HL-60 (cell line): Measurements from ENCODE around the gene BRSK1.

ENCODE experiments used
- DNase-seq, 2 experiments: peaks; one replicate each; pipeline ENCODE4 v3.0.0-alpha.2; 2010 to 2020; ENCODE audit warnings: low read depth in 1 of 2, low spot score in 1 of 2
- H3K27ac ChIP-seq: fragments of 250-450 bp; sonication (Bioruptor Pico); replicated peaks from 2 replicates; pipeline ENCODE4 v1.5.1; 2020; ENCODE audit warnings: mild to moderate bottlenecking, moderate library complexity
- H3K27me3 ChIP-seq: fragments of 250-450 bp; sonication (Bioruptor Pico); 2 replicates; pipeline ENCODE4 v1.5.1; 2021; ENCODE audit warnings: mild to moderate bottlenecking, moderate library complexity; ENCODE audit not compliant: insufficient read depth, poor library complexity, severe bottlenecking
- H3K4me3 ChIP-seq: replicated peaks from 2 replicates; pipeline ENCODE4 v1.5.1; 2011; ENCODE audit warnings: mild to moderate bottlenecking, control low read depth, low read length; ENCODE audit not compliant: insufficient read depth
- GABPA ChIP-seq: IDR thresholded peaks from 2 replicates; pipeline ENCODE4 v1.6.1; 2012; ENCODE audit warnings: low read depth
- POLR2AphosphoS5 ChIP-seq: IDR thresholded peaks from 2 replicates; pipeline ENCODE4 v1.6.1; 2012; ENCODE audit warnings: low read depth
- SPI1 ChIP-seq: IDR thresholded peaks from 2 replicates; pipeline ENCODE4 v1.6.1; 2012; ENCODE audit warnings: low read depth, mild to moderate bottlenecking, borderline replicate concordance
- TF ChIP-seq, protein P1 (sequence below): IDR thresholded peaks from 2 replicates; pipeline ENCODE4 v1.6.1; 2012; ENCODE audit warnings: low read depth; ENCODE audit not compliant: insufficient replicate concordance
- TF ChIP-seq, protein P2 (sequence below): IDR thresholded peaks from one replicate; pipeline ENCODE4 v1.5.1; 2011; ENCODE audit warnings: low read length, control low read depth, inconsistent platforms; ENCODE audit not compliant: insufficient read depth

The BRSK1 gene

DNA sequence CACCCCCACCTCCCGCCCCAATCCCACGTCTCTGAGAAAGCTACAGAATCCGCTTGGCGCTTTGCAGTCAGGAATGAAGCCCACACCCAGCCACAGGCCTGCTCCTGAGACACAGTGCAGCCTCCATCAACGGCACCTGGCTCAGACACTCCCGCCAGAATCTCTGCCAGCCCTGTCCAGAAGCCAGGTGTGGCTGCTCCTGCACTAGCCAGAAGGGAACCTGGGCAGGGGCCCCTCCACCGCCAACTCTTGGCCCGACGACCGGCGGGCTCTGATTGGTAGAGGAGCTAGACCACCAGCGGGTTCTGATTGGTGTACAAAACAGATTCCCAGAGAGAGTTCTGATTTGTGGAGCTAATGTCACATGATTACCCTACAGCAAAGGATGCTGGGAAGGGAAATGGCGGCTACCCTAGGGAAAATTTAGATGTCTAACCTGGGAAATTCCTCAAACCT, 22.1 kb upstream of the BRSK1 start:
- Histone ChIP-seq H3K27me3 (no peaks in the 10 kb centered on the region), H3K27ac (no peak overlapping the region), H3K4me3 (no peak overlapping the region)
- DNase-seq = no peak
- TF ChIP-seq SPI1 = no peak
- no peak for TF ChIP-seq GABPA
- TF ChIP-seq, protein P1, sequence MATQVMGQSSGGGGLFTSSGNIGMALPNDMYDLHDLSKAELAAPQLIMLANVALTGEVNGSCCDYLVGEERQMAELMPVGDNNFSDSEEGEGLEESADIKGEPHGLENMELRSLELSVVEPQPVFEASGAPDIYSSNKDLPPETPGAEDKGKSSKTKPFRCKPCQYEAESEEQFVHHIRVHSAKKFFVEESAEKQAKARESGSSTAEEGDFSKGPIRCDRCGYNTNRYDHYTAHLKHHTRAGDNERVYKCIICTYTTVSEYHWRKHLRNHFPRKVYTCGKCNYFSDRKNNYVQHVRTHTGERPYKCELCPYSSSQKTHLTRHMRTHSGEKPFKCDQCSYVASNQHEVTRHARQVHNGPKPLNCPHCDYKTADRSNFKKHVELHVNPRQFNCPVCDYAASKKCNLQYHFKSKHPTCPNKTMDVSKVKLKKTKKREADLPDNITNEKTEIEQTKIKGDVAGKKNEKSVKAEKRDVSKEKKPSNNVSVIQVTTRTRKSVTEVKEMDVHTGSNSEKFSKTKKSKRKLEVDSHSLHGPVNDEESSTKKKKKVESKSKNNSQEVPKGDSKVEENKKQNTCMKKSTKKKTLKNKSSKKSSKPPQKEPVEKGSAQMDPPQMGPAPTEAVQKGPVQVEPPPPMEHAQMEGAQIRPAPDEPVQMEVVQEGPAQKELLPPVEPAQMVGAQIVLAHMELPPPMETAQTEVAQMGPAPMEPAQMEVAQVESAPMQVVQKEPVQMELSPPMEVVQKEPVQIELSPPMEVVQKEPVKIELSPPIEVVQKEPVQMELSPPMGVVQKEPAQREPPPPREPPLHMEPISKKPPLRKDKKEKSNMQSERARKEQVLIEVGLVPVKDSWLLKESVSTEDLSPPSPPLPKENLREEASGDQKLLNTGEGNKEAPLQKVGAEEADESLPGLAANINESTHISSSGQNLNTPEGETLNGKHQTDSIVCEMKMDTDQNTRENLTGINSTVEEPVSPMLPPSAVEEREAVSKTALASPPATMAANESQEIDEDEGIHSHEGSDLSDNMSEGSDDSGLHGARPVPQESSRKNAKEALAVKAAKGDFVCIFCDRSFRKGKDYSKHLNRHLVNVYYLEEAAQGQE = no peak
- TF ChIP-seq POLR2AphosphoS5 = no peak
- TF ChIP-seq, protein P2, sequence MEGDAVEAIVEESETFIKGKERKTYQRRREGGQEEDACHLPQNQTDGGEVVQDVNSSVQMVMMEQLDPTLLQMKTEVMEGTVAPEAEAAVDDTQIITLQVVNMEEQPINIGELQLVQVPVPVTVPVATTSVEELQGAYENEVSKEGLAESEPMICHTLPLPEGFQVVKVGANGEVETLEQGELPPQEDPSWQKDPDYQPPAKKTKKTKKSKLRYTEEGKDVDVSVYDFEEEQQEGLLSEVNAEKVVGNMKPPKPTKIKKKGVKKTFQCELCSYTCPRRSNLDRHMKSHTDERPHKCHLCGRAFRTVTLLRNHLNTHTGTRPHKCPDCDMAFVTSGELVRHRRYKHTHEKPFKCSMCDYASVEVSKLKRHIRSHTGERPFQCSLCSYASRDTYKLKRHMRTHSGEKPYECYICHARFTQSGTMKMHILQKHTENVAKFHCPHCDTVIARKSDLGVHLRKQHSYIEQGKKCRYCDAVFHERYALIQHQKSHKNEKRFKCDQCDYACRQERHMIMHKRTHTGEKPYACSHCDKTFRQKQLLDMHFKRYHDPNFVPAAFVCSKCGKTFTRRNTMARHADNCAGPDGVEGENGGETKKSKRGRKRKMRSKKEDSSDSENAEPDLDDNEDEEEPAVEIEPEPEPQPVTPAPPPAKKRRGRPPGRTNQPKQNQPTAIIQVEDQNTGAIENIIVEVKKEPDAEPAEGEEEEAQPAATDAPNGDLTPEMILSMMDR = no peak

DNA sequence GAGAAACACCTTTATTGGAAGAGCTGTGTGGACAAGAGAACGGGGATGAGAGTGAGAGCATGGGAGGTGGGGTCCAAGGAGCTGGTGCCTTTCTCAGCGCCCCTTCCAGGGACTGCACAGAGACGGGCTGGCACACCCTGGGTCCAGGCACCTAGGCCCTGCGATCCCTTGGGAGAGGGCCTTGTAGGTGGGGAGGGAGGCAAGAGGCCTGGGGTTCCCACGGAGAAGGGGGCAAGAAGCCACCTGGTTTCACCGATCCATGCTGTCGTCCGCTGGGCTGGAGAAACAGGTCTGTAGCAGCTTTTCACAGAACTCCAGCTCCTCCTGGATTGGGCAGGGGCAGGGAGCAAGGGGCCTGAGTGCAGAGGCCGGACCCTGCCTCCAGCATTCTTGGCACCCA, 21.4 kb upstream of the BRSK1 start:
- TF ChIP-seq, protein P1 = no peak
- no peak for TF ChIP-seq POLR2AphosphoS5
- TF ChIP-seq, protein P2 = no peak
- no peak for TF ChIP-seq SPI1
- TF ChIP-seq GABPA = no peak
- no peak for DNase-seq
- Histone ChIP-seq H3K4me3 (no peak overlapping the region), H3K27ac (no peak overlapping the region), H3K27me3 (no peaks in the 10 kb centered on the region)

DNA sequence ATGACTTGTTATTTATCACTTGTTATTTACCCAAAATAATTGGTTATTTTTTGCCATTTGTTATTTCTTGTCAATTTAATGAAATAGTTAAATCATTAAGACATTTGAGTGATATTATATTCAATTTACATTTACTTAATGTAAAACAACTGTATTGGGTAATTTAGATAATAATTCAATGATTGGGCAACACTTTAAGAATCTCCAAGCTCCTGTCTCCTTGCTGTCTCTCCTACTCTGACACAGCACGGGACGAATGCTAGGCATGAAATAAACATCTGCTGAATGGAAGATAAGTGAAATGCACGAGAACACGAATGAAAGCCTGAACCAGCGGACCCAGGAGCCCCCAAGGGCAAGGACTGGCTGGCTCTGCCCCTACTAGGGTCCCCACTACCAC, 19.3 kb upstream of the BRSK1 start:
- TF ChIP-seq, protein P2 = no peak
- TF ChIP-seq SPI1 (no peak), POLR2AphosphoS5 (no peak), GABPA (no peak)
- TF ChIP-seq, protein P1 = no peak
- no peak for DNase-seq
- H3K27ac ChIP-seq = no peak overlapping the region
- no peaks in the 10 kb centered on the region for H3K27me3 ChIP-seq
- H3K4me3 ChIP-seq = no peak overlapping the region
